Measurements from ENCODE around the gene EYS. TPM values are rescaled to one million over a fixed set of nuclear protein-coding genes. Genes with fewer than 3 reads are reported as not detected.

Gene EYS
- total RNA-seq, 6 experiments from 2014 or later: 0.54 to 2.3 (median 0.74) TPM; not detected in 1

DNA sequence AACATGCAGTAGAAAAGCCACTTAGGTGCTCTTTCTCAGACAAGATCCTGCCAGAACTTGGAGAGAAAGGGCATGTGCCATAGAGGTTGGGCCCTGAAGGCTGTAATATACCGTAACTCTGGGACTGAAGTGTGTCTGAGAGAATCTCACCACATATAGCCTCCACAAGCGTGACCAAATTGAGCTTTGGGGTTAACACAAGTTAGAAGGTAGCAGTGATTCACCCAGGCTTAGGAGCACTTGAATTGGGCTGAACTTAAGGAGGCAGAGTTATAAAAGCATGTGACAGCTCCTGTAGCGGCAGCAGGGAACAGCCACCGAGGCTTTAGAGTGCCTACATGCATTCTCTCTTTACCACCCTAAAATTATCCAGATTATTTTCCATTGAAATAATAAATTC is 1709.8 kb downstream of the EYS start:
- Histone ChIP-seq H3K4me3 (no peak overlapping the region), H3K27me3 (no peaks in the 10 kb centered on the region), H3K36me3 (no peaks in the 10 kb centered on the region), H3K9me3 (no peaks in the 10 kb centered on the region), H3K27ac (no peak overlapping the region), H3K4me1 (no peaks in the 10 kb centered on the region)
- 82% methylated on average over 4 of the region's 4 CpGs for WGBS (ENCODE audit: insufficient coverage, low coverage, low lambda C conversion rate, missing lambda C conversion rate)
- TF ChIP-seq CTCF (IDR thresholded peaks at IDR 0.05) (no peak), POLR2A (IDR thresholded peaks at IDR 0.05) (no peak)
- intact Hi-C loops (cut with DNase I): no loop called here
- no peak for DNase-seq
- no peak for ATAC-seq

DNA sequence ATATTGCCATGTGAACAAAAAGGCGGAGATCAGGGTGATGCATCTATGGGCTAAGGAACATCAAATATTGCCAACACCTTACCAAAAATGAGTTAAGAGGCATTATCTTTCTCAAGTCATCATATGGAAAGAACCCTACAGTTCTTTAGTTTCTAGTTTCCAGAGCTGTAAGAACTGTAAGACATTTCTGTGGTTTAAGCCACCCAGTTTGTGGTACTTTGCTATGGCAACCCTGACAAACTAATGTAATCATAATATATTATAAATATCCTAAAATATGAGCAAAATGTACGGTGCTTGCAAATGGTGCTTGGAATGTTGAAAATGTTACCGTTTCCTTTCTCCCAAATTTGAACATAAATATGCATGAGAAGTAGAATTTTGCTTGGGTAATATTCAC is 1721.8 kb downstream of the EYS start:
- DNase-seq: no peak
- no peak overlapping the region for H3K27ac ChIP-seq
- TF ChIP-seq POLR2A (IDR thresholded peaks at IDR 0.05) (no peak), CTCF (IDR thresholded peaks at IDR 0.05) (no peak)
- ATAC-seq: no peak
- intact Hi-C loops (cut with DNase I): no loop called here
- no peaks in the 10 kb centered on the region for H3K4me1 ChIP-seq
- no peaks in the 10 kb centered on the region for H3K9me3 ChIP-seq
- H3K4me3 ChIP-seq: no peak overlapping the region
- 69% methylated on average over 3 of the region's 3 CpGs for WGBS (ENCODE audit: insufficient coverage, low coverage, low lambda C conversion rate, missing lambda C conversion rate)
- H3K36me3 ChIP-seq: no peaks in the 10 kb centered on the region
- H3K27me3 ChIP-seq: no peaks in the 10 kb centered on the region

DNA sequence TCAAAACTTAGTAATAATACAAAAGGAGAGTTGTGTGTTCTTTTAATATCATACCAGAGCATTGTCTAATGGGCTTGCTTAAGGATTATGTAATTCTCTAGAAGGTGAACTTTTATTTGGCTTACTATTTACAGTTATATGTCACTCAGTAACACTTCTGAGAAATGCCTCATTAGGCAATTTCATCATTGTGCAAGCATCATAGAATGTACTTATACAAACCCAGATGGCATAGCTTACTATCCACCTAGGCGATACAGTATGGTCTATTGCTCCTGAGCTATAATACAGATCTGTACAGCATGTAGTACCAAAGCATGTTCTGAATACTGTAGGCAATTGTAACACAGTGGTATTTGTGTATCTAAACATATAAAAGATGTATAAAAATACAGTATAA is 1731.3 kb downstream of the EYS start:
- no peak for DNase-seq
- 38% methylated on average over 1 of the region's 1 CpG for WGBS (ENCODE audit: insufficient coverage, low coverage, low lambda C conversion rate, missing lambda C conversion rate)
- intact Hi-C loops (cut with DNase I): no loop called here
- TF ChIP-seq POLR2A (IDR thresholded peaks at IDR 0.05): no peak
- no peak for TF ChIP-seq CTCF (IDR thresholded peaks at IDR 0.05)
- Histone ChIP-seq H3K36me3 (no peaks in the 10 kb centered on the region), H3K4me1 (peaks cover 0 to 19% (median 5%) of the 10 kb centered on the region in 4 donors), H3K27ac (peak overlapping the region in 1 of 3 donors; percentile 17), H3K9me3 (no peaks in the 10 kb centered on the region), H3K4me3 (no peak overlapping the region), H3K27me3 (no peaks in the 10 kb centered on the region)
- ATAC-seq: peak; percentile 62 to 92 (median 80)

DNA sequence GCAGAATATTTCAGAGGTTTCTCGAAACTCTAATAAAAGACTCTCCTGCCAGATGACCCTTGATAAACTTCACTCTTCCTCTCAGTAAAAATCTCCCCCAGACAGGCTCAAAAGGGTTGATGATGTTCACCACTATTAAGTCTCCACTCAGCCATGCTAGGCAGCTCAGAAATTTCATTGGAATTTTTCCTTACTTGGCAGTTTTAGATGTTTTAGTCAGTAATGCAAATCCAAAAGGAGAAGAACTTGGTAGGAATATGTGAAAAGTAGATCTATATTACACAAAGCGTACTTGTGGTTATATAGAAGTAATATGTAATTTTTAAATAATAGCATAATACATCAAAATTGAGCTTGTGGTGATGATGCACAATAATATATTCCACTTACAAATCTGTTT is 1738.4 kb downstream of the EYS start:
- H3K4me3 ChIP-seq: no peak overlapping the region
- TF ChIP-seq CTCF (IDR thresholded peaks at IDR 0.05): no peak
- no peak for TF ChIP-seq POLR2A (IDR thresholded peaks at IDR 0.05)
- H3K4me1 ChIP-seq: no peaks in the 10 kb centered on the region
- no peaks in the 10 kb centered on the region for H3K9me3 ChIP-seq
- DNase-seq (no peak), ATAC-seq (no peak)
- no peaks in the 10 kb centered on the region for H3K36me3 ChIP-seq
- no peaks in the 10 kb centered on the region for H3K27me3 ChIP-seq
- H3K27ac ChIP-seq: no peak overlapping the region
- intact Hi-C loops (cut with DNase I): no loop called here
- WGBS (ENCODE audit: insufficient coverage, low coverage, low lambda C conversion rate, missing lambda C conversion rate): 55% methylated on average over 2 of the region's 2 CpGs

- DNase-seq (no peak), ATAC-seq (no peak)
- no peaks in the 10 kb centered on the region for H3K36me3 ChIP-seq
- H3K4me1 ChIP-seq: no peaks in the 10 kb centered on the region
- H3K9me3 ChIP-seq: no peaks in the 10 kb centered on the region
- TF ChIP-seq CTCF (IDR thresholded peaks at IDR 0.05) (no peak), POLR2A (IDR thresholded peaks at IDR 0.05) (no peak)
- no peak overlapping the region for H3K27ac ChIP-seq
- intact Hi-C loops (cut with DNase I): no loop called here
- no peaks in the 10 kb centered on the region for H3K27me3 ChIP-seq
- H3K4me3 ChIP-seq: no peak overlapping the region
Observed at GRCh38 chr6:63964366-63964765, 1742.7 kb downstream of the EYS start.
